ENCODE results near the gene MADD. TPM values are rescaled to one million over a fixed set of nuclear protein-coding genes. Genes with fewer than 3 reads are reported as not detected.

Gene MADD
- total RNA-seq, 3 donors from 2014 or later: 43.3 to 56.5 (median 46.6) TPM

DNA sequence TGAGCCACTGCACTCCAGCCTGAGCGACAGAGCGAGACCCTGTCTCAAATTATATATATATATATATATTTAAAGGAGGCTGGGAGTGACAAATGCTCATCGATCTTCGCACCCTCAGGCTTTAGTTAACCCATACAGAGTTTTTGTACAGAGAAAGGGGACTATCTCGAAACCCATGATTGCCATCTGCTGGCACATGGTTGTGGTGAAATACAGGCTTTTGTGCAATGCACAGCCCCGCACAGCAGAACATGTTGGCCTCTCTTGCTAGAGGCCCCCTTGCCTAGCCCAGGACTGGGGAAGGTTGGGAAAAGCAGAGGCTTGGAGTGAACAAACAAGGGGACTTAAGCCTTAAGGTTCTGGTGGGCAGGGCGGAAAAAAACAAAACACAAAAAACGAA, 78.9 kb downstream of the MADD start:
- Histone ChIP-seq H3K9me3 (no peaks in the 10 kb centered on the region), H3K4me3 (no peak overlapping the region), H3K27me3 (no peaks in the 10 kb centered on the region), H3K27ac (no peak overlapping the region), H3K36me3 (no peaks in the 10 kb centered on the region), H3K4me1 (no peaks in the 10 kb centered on the region)
- DNase-seq (ENCODE audit: low spot score in 2 of 2): no peak
- TF ChIP-seq POLR2A (IDR thresholded peaks at IDR 0.05): no peak
- TF ChIP-seq, protein P1, sequence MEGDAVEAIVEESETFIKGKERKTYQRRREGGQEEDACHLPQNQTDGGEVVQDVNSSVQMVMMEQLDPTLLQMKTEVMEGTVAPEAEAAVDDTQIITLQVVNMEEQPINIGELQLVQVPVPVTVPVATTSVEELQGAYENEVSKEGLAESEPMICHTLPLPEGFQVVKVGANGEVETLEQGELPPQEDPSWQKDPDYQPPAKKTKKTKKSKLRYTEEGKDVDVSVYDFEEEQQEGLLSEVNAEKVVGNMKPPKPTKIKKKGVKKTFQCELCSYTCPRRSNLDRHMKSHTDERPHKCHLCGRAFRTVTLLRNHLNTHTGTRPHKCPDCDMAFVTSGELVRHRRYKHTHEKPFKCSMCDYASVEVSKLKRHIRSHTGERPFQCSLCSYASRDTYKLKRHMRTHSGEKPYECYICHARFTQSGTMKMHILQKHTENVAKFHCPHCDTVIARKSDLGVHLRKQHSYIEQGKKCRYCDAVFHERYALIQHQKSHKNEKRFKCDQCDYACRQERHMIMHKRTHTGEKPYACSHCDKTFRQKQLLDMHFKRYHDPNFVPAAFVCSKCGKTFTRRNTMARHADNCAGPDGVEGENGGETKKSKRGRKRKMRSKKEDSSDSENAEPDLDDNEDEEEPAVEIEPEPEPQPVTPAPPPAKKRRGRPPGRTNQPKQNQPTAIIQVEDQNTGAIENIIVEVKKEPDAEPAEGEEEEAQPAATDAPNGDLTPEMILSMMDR (IDR thresholded peaks at IDR 0.05): no peak
- TF ChIP-seq POLR2AphosphoS5 (IDR thresholded peaks at IDR 0.05): no peak
- intact Hi-C loops (cut with DNase I; ENCODE audit: low total_unique reads): no loop called here

DNA sequence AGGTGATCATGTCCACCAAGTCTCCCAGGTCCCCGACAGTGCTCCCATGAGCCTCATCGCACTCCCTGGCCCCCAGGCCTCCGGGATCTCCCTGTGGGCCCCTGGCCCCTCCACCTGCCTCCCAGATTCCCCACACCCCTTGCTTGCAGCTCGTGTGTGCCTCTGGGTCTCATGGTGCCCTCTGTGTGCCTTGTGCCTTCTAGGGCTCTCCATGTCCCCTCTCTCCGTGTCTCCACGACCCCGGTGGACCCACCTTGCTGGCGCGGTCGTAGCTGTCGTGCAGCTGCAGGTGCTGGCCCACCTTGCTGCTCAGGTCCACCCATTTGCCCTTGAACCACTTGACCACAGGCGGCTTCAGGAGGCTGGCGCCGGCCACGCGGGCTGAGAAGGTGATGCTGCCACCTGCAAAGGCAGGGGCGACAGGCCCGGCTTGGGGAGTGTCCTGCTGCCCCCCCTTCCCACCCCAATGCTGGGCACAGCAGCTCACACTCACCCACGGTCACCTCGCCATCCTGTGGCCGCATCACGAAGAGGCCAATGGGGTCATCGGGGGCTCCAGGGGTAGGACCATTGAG, 79.7 kb downstream of the MADD start:
- Histone ChIP-seq H3K27me3 (no peaks in the 10 kb centered on the region), H3K9me3 (no peaks in the 10 kb centered on the region), H3K36me3 (no peaks in the 10 kb centered on the region), H3K4me3 (no peak overlapping the region), H3K27ac (no peak overlapping the region), H3K4me1 (peaks cover 0 to under 1% of the 10 kb centered on the region in 2 donors)
- intact Hi-C loops (cut with DNase I; ENCODE audit: low total_unique reads): loop anchor here (10.0 kb wide), 1 partner anchor 165 kb away; the partner anchor contains the start of gene PACSIN3
- TF ChIP-seq POLR2A (IDR thresholded peaks at IDR 0.05): no peak
- TF ChIP-seq, protein P1 (IDR thresholded peaks at IDR 0.05): no peak
- no peak for TF ChIP-seq POLR2AphosphoS5 (IDR thresholded peaks at IDR 0.05)
- DNase-seq (ENCODE audit: low spot score in 2 of 2): no peak

DNA sequence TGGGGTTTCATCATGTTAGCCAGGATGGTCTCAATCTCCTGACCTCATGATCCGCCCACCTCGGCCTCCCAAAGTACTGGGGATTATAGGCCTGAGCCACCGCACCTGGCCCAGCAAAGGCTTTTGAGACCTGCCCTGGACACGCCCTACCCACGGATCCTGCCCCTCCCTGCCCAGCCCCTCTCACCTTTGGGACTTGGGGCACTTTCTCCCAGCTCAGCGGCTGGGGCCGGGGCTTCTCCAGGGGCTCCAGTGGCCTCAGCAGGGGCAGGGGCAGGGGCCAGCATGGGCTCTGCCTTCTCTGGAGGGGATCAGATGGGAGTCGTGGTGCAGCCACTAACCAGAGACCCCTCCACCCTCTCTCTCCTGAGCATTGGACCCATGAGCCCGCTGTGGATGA, 80.4 kb downstream of the MADD start:
- intact Hi-C loops (cut with DNase I; ENCODE audit: low total_unique reads): loop anchor here (10.0 kb wide), 1 partner anchor 166 kb away; the partner anchor contains the start of gene PACSIN3
- no peak overlapping the region for H3K27ac ChIP-seq
- TF ChIP-seq POLR2A (IDR thresholded peaks at IDR 0.05) (no peak), POLR2AphosphoS5 (IDR thresholded peaks at IDR 0.05) (no peak)
- TF ChIP-seq, protein P1 (IDR thresholded peaks at IDR 0.05): no peak

DNA sequence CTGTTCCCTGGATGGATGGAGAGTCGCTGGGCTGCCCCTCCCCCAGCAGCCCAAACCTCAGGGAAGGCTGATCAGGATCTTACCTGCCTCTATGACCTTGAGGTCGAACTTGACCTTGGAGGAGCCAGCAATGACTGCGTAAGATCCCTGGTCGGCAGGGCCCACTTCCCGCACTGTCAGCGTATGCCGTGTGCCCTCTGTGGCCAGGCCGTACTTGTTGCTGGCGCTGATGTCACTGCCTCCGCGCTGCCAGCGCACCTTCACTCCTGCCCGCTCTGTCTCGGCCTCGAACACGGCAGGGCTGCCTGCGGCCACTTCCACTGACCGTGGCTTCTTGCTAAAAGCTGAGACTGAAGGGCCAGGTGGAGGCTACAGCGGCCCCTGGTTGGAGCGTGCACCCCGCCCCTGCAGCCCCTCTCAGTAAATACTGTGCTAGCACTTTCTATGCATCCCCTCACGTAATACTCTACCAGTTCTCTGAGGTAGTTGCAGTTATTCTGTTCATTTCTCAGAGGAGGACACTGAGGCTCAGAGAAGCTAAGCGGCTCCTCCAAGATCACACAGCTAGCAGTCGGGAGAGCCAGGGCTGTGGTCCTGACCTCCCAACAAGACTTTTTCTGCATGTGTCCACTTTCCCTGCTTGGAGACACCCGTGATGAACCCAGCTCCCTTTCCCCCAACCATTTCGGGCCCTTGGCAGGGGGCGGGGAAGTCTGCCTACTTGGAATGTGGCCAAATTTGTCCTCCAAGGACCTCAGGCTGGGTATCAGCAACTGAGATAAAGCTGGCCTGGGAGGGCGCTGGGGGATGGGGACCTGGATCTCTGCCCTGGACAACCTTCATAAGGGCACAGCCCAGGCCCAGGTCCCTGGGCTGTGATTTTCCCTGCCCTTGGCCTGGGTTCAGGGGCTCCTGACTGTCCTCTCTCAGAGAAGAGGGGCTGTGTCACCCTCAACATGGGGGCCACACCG, 81.5 kb downstream of the MADD start:
- intact Hi-C loops (cut with DNase I; ENCODE audit: low total_unique reads): loop anchor here (10.0 kb wide), 1 partner anchor 167 kb away; the partner anchor contains the start of gene PACSIN3

More for the DNA sequence above, 80.4 kb downstream of the MADD start:
- Histone ChIP-seq H3K4me1 (peaks cover 0 to 4% of the 10 kb centered on the region in 2 donors), H3K36me3 (no peaks in the 10 kb centered on the region), H3K4me3 (no peak overlapping the region), H3K9me3 (no peaks in the 10 kb centered on the region), H3K27me3 (no peaks in the 10 kb centered on the region)
- no peak for DNase-seq (ENCODE audit: low spot score in 2 of 2)

More for the DNA sequence above, 81.5 kb downstream of the MADD start:
- TF ChIP-seq, protein P1 (IDR thresholded peaks at IDR 0.05): no peak
- TF ChIP-seq POLR2A (IDR thresholded peaks at IDR 0.05): no peak
- TF ChIP-seq POLR2AphosphoS5 (IDR thresholded peaks at IDR 0.05): no peak
- DNase-seq (ENCODE audit: low spot score in 2 of 2): no peak
- Histone ChIP-seq H3K9me3 (no peaks in the 10 kb centered on the region), H3K4me3 (no peak overlapping the region), H3K27me3 (no peaks in the 10 kb centered on the region), H3K27ac (no peak overlapping the region), H3K4me1 (peaks cover 0 to 4% of the 10 kb centered on the region in 2 donors), H3K36me3 (no peaks in the 10 kb centered on the region)
